Mesendoderm (in vitro differentiated cells): ENCODE measurements around the gene AUH.

Experiments
- DNase-seq: peaks from one replicate; pipeline ENCODE4 v3.0.0; 2013
- H2AK5ac ChIP-seq: 2 replicates; pipeline ENCODE4 v1.6.1; 2013; ENCODE audit warnings: low read length, inconsistent platforms
- H2BK120ac ChIP-seq: 2 replicates; pipeline ENCODE4 v1.6.1; 2013; ENCODE audit warnings: low read depth, mild to moderate bottlenecking, low read length, moderate library complexity, mixed read lengths
- H2BK15ac ChIP-seq: replicated peaks from 2 replicates; pipeline ENCODE4 v1.6.1; 2013; ENCODE audit warnings: low read depth, mild to moderate bottlenecking, moderate library complexity
- H2BK5ac ChIP-seq: 2 replicates; pipeline ENCODE4 v1.6.1; 2013; ENCODE audit warnings: low read length, inconsistent platforms
- H3K18ac ChIP-seq: 2 replicates; pipeline ENCODE4 v1.6.1; 2013; ENCODE audit warnings: mild to moderate bottlenecking, low read length, mixed read lengths
- H3K23ac ChIP-seq: one replicate; pipeline ENCODE4 v1.6.1; 2013; ENCODE audit warnings: low read length
- H3K27ac ChIP-seq: 2 replicates; pipeline ENCODE4 v1.5.1; 2013; ENCODE audit warnings: low read depth, mild to moderate bottlenecking, inconsistent platforms, low read length, moderate library complexity
- H3K27me3 ChIP-seq: 2 replicates; pipeline ENCODE4 v1.6.1; 2013; ENCODE audit warnings: low read length, control low read depth, mild to moderate bottlenecking, inconsistent platforms; ENCODE audit not compliant: insufficient read depth, poor library complexity
- H3K36me3 ChIP-seq: 2 replicates; pipeline ENCODE4 v1.6.1; 2013; ENCODE audit warnings: low read length, inconsistent platforms; ENCODE audit not compliant: control insufficient read depth, insufficient read depth
- H3K4ac ChIP-seq: one replicate; pipeline ENCODE4 v1.6.1; 2013; ENCODE audit warnings: low read depth, mild to moderate bottlenecking, low read length, moderate library complexity
- H3K4me1 ChIP-seq: 2 replicates; pipeline ENCODE4 v1.6.1; 2013; ENCODE audit warnings: low read depth, low read length, inconsistent platforms; ENCODE audit not compliant: control insufficient read depth
- H3K4me2 ChIP-seq: 2 replicates; pipeline ENCODE4 v1.6.1; 2013; ENCODE audit warnings: low read length
- H3K4me3 ChIP-seq: 2 replicates; pipeline ENCODE4 v1.5.1; 2013; ENCODE audit warnings: mild to moderate bottlenecking, low read length
- H3K56ac ChIP-seq: one replicate; pipeline ENCODE4 v1.6.1; 2013; ENCODE audit warnings: low read length
- H3K79me1 ChIP-seq: 2 replicates; pipeline ENCODE4 v1.6.1; 2013; ENCODE audit warnings: low read length, inconsistent platforms
- H3K79me2 ChIP-seq: 2 replicates; pipeline ENCODE4 v1.6.1; 2013; ENCODE audit warnings: mild to moderate bottlenecking, low read length; ENCODE audit not compliant: control insufficient read depth, insufficient read depth
- H3K9ac ChIP-seq: 2 replicates; pipeline ENCODE4 v1.6.1; 2013; ENCODE audit warnings: low read length, inconsistent platforms
- H4K5ac ChIP-seq: one replicate; pipeline ENCODE4 v1.6.1; 2013; ENCODE audit warnings: low read length
- H4K8ac ChIP-seq: one replicate; pipeline ENCODE4 v1.6.1; 2013; ENCODE audit warnings: low read depth, mild to moderate bottlenecking, control low read depth, low read length, moderate library complexity
- whole genome bisulfite sequencing: extraction: QIAGEN DNeasy Blood & Tissue Kit; methylation state at CpG from one replicate; pipeline ENCODE4 v1.1.7; 2013; ENCODE audit warnings: low lambda C conversion rate, missing lambda C conversion rate; ENCODE audit not compliant: insufficient coverage; ENCODE audit errors: extremely low coverage; 5-methylcytosine and 5-hydroxymethylcytosine counted together

Gene AUH

DNA sequence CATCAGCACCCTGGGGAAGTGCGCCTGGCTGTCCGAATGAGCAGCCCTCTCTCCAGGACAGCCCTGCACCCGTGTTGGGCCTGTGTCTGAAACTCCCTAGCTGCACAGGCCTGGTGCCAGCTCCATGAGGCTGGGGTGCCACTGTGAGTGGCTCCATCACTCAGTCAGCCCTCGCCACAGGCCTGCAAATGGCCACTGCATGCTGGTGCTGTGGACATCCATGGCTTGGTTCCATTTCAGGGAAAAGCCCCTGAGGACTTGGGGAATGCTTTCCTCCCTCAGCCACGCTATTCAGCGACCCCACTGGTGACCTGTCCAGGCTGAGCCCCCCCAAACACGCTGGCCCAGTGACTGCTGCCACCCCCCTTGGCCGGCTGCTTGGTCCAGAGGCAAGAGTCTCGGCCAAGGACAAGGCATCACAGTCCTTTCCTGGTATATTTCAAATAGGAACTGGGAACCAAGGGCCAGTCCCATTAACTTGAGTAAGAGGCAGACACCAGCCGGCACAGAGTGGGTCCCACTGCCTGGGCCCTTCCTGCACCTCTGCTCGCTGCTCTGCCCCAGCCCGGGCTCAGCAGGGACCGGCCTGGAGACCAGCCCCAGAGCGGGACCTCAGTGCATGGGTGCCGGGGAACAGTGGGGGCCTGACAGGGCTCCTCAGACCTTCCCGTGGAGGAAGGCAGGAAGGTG is 181.3 kb downstream of the AUH start:
- Histone ChIP-seq H3K23ac (no peak overlapping the region), H3K18ac (no peak overlapping the region), H2BK120ac (no peak overlapping the region), H3K27me3 (no peaks in the 10 kb centered on the region), H3K36me3 (no peaks in the 10 kb centered on the region), H2BK15ac (no peak overlapping the region), H3K79me1 (no peaks in the 10 kb centered on the region), H2AK5ac (no peak overlapping the region), H3K56ac (no peak overlapping the region), H4K5ac (no peak overlapping the region), H3K27ac (no peak overlapping the region), H2BK5ac (no peak overlapping the region), H4K8ac (no peak overlapping the region), H3K4me1 (no peaks in the 10 kb centered on the region), H3K79me2 (no peaks in the 10 kb centered on the region), H3K4me2 (no peak overlapping the region), H3K9ac (no peak overlapping the region), H3K4ac (no peak overlapping the region), H3K4me3 (no peak overlapping the region)
- WGBS, result no CpG with 5 or more reads among the region's 16 CpGs
- DNase-seq, result no peak

GRCh38 chr9:91179237-91180138 is 182.2 kb downstream of the AUH start:
- H3K79me1 ChIP-seq, result no peaks in the 10 kb centered on the region
- H2BK15ac ChIP-seq, result no peak overlapping the region
- no peak overlapping the region for H2BK5ac ChIP-seq
- H2AK5ac ChIP-seq, result no peak overlapping the region
- no peak overlapping the region for H2BK120ac ChIP-seq
- H3K4me3 ChIP-seq, result no peak overlapping the region
- no peak overlapping the region for H3K56ac ChIP-seq
- H3K18ac ChIP-seq, result no peak overlapping the region
- WGBS, result no CpG with 5 or more reads among the region's 23 CpGs
- no peaks in the 10 kb centered on the region for H3K4me1 ChIP-seq
- no peak overlapping the region for H3K23ac ChIP-seq
- H3K4ac ChIP-seq, result no peak overlapping the region
- no peaks in the 10 kb centered on the region for H3K27me3 ChIP-seq
- no peak overlapping the region for H4K8ac ChIP-seq
- H3K79me2 ChIP-seq, result no peaks in the 10 kb centered on the region
- H3K4me2 ChIP-seq, result no peak overlapping the region
- no peak for DNase-seq
- H3K9ac ChIP-seq, result no peak overlapping the region
- H3K36me3 ChIP-seq, result no peaks in the 10 kb centered on the region
- H3K27ac ChIP-seq, result no peak overlapping the region
- H4K5ac ChIP-seq, result no peak overlapping the region

DNA sequence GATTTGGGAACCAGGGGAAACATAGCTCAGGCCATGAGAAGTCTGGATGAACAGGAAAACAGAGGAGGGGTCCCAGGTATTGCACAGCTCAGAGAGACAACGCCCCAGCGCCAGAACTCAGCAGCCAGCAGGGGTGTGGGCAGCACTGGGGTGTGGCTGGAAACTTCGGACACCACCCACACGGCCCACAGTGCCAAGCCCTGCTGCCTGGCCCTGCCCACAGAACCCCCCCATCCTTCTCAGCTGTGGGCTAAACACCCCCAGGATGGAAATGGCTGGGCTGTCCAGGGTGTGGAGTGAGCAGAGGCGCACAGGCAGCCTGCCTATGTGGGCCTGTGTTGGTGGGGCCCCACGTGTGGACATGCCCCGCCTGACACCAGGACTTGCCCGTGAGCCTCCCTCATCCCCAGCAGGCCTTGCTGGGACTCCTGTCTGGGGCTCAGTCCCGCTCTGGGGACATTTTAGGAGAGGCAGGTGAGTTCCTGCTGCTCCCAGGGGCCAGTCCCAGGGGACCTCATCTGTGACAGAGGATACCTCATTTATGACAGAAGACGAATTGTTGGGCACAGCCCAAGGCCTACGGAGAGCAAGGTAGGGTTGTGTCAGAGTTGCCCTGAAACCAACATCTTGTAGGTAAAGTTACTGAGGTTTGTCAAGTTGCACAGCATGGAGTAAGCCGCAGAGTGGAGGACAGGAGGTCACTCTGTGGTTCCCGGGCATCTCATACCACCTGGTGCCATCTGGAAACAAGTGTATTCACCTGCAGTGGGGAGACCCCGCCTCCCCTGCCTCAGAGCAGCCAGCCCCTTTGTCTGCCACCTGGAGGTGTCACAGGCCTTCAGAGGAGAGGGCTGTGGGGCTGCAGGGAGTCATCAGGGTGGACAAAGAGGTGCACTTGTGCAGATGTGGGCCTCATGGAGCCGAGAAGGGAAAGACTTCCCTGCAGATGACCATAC is 183.2 kb downstream of the AUH start:
- H3K27ac ChIP-seq, result no peak overlapping the region
- H3K79me1 ChIP-seq, result no peaks in the 10 kb centered on the region
- no peak overlapping the region for H3K4me2 ChIP-seq
- H2BK15ac ChIP-seq, result no peak overlapping the region
- no peak overlapping the region for H3K4ac ChIP-seq
- no peak overlapping the region for H2AK5ac ChIP-seq
- H3K79me2 ChIP-seq, result no peaks in the 10 kb centered on the region
- no peak overlapping the region for H3K56ac ChIP-seq
- no peak overlapping the region for H3K9ac ChIP-seq
- H3K23ac ChIP-seq, result no peak overlapping the region
- no CpG with 5 or more reads among the region's 15 CpGs for WGBS
- H2BK5ac ChIP-seq, result no peak overlapping the region
- no peak overlapping the region for H3K18ac ChIP-seq
- H3K4me1 ChIP-seq, result no peaks in the 10 kb centered on the region
- no peak overlapping the region for H3K4me3 ChIP-seq
- no peak overlapping the region for H4K5ac ChIP-seq
- H2BK120ac ChIP-seq, result no peak overlapping the region
- no peaks in the 10 kb centered on the region for H3K27me3 ChIP-seq
- H4K8ac ChIP-seq, result no peak overlapping the region
- H3K36me3 ChIP-seq, result no peaks in the 10 kb centered on the region
- DNase-seq, result no peak

GRCh38 chr9:91177661-91178280 is 183.9 kb downstream of the AUH start:
- Histone ChIP-seq H3K4me1 (no peaks in the 10 kb centered on the region), H3K18ac (no peak overlapping the region), H2BK5ac (no peak overlapping the region), H3K27ac (no peak overlapping the region), H3K79me2 (no peaks in the 10 kb centered on the region), H3K79me1 (no peaks in the 10 kb centered on the region), H4K5ac (no peak overlapping the region), H2BK120ac (no peak overlapping the region), H3K4ac (no peak overlapping the region), H3K36me3 (no peaks in the 10 kb centered on the region), H2BK15ac (no peak overlapping the region), H3K23ac (no peak overlapping the region), H2AK5ac (no peak overlapping the region), H3K4me3 (no peak overlapping the region), H3K27me3 (no peaks in the 10 kb centered on the region), H3K4me2 (no peak overlapping the region), H3K56ac (no peak overlapping the region), H4K8ac (no peak overlapping the region), H3K9ac (no peak overlapping the region)
- WGBS, result no CpG with 5 or more reads among the region's 15 CpGs
- DNase-seq, result no peak

- no peak overlapping the region for H3K18ac ChIP-seq
- no peak overlapping the region for H4K5ac ChIP-seq
- no peaks in the 10 kb centered on the region for H3K79me2 ChIP-seq
- no peak overlapping the region for H3K4ac ChIP-seq
- no peak overlapping the region for H3K4me3 ChIP-seq
- no peak for DNase-seq
- WGBS, result no CpG with 5 or more reads among the region's 4 CpGs
- no peak overlapping the region for H2BK15ac ChIP-seq
- H3K36me3 ChIP-seq, result no peaks in the 10 kb centered on the region
- no peak overlapping the region for H3K23ac ChIP-seq
- no peaks in the 10 kb centered on the region for H3K79me1 ChIP-seq
- no peak overlapping the region for H2BK5ac ChIP-seq
- no peak overlapping the region for H3K27ac ChIP-seq
- H3K56ac ChIP-seq, result no peak overlapping the region
- no peaks in the 10 kb centered on the region for H3K4me1 ChIP-seq
- H4K8ac ChIP-seq, result no peak overlapping the region
- H3K4me2 ChIP-seq, result no peak overlapping the region
- H3K9ac ChIP-seq, result no peak overlapping the region
- H3K27me3 ChIP-seq, result no peaks in the 10 kb centered on the region
- H2AK5ac ChIP-seq, result no peak overlapping the region
- H2BK120ac ChIP-seq, result no peak overlapping the region
Measured at GRCh38 chr9:91177081-91177480, 184.6 kb downstream of the AUH start.
